LNCAP (cell line): ENCODE results near the gene APOOL.

Experiments
- TF ChIP-seq, protein P1 (sequence below): fragments of 450-650 bp; IDR thresholded peaks from 2 replicates; pipeline ENCODE4 v1.5.1; 2017; ENCODE audit warnings: mild to moderate bottlenecking

The APOOL gene

DNA sequence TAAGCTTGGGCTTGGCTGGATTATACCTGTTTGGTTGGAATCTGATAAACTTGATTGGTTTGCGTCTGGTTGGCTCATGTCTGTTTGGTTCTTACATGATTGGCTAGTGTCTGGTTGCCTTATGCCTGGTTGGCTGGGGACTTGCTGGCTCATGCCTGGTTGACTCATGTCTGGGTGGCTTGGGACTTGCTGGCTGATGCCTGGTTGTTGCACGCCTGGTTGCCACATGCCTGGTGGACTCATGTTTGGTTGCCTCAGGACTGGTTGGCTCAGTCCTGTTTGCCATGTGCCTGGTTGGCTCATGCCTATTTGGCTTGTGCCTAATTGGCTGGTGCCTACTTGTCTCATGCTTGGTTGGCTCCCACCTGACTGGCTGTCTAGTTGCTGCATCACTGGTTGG lies 104.5 kb downstream of the APOOL start:
- TF ChIP-seq, protein P1, sequence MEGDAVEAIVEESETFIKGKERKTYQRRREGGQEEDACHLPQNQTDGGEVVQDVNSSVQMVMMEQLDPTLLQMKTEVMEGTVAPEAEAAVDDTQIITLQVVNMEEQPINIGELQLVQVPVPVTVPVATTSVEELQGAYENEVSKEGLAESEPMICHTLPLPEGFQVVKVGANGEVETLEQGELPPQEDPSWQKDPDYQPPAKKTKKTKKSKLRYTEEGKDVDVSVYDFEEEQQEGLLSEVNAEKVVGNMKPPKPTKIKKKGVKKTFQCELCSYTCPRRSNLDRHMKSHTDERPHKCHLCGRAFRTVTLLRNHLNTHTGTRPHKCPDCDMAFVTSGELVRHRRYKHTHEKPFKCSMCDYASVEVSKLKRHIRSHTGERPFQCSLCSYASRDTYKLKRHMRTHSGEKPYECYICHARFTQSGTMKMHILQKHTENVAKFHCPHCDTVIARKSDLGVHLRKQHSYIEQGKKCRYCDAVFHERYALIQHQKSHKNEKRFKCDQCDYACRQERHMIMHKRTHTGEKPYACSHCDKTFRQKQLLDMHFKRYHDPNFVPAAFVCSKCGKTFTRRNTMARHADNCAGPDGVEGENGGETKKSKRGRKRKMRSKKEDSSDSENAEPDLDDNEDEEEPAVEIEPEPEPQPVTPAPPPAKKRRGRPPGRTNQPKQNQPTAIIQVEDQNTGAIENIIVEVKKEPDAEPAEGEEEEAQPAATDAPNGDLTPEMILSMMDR: no peak

GRCh38 chrX:85109235-85109634 lies 105.6 kb downstream of the APOOL start:
- TF ChIP-seq, protein P1: peak; percentile 53

GRCh38 chrX:85111347-85111746 lies 107.7 kb downstream of the APOOL start:
- TF ChIP-seq, protein P1: peak; percentile 55

GRCh38 chrX:85112293-85112692 lies 108.6 kb downstream of the APOOL start:
- TF ChIP-seq, protein P1: no peak

- TF ChIP-seq, protein P1: no peak
Measured at GRCh38 chrX:85113746-85114145, 110.1 kb downstream of the APOOL start.

GRCh38 chrX:85114171-85114570 lies 110.5 kb downstream of the APOOL start:
- TF ChIP-seq, protein P1: no peak

DNA sequence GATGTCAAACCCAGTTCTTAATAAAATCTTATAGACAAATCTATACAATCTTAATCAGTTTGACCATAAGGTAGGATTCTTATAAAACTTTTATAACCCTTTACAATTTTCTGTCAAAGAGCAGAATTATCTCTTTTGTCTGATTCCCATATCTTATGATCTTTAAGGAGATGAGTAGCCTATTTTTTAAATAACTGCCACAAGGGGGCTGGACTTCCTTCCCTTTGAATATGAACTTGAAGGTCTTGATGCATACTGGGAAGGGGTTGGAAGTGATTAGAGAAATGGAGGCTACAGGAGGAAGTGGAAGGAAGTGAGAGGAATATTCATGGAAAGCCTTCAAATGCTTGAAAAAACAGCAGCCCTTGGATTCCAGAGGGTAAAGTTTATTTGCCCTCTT lies 111.1 kb downstream of the APOOL start:
- TF ChIP-seq, protein P1: no peak

GRCh38 chrX:85115252-85115651 lies 111.6 kb downstream of the APOOL start:
- TF ChIP-seq, protein P1: no peak
